ENCODE results near the gene DOP1B.
"Not testable (repeated sequence)": the region's sequence is repeated elsewhere in the genome, so short reads cannot be mapped to it uniquely, and the experiment has no call there.

Gene DOP1B, protein sequence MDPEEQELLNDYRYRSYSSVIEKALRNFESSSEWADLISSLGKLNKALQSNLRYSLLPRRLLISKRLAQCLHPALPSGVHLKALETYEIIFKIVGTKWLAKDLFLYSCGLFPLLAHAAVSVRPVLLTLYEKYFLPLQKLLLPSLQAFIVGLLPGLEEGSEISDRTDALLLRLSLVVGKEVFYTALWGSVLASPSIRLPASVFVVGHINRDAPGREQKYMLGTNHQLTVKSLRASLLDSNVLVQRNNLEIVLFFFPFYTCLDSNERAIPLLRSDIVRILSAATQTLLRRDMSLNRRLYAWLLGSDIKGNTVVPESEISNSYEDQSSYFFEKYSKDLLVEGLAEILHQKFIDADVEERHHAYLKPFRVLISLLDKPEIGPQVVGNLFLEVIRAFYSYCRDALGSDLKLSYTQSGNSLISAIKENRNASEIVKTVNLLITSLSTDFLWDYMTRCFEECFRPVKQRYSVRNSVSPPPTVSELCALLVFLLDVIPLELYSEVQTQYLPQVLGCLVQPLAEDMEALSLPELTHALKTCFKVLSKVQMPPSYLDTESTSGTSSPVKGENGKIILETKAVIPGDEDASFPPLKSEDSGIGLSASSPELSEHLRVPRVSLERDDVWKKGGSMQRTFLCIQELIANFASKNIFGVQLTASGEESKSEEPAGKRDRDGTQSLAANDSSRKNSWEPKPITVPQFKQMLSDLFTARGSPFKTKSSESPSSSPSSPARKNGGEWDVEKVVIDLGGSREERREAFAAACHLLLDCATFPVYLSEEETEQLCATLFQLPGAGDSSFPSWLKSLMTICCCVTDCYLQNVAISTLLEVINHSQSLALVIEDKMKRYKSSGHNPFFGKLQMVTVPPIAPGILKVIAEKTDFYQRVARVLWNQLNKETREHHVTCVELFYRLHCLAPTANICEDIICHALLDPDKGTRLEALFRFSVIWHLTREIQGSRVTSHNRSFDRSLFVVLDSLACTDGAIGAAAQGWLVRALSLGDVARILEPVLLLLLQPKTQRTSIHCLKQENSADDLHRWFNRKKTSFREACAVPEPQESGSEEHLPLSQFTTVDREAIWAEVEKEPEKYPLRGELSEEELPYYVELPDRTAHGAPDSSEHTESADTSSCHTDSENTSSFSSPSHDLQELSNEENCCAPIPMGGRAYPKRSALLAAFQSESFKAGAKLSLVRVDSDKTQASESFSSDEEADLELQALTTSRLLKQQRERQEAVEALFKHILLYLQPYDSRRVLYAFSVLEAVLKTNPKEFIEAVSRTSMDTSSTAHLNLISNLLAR (N-terminal part only)

DNA sequence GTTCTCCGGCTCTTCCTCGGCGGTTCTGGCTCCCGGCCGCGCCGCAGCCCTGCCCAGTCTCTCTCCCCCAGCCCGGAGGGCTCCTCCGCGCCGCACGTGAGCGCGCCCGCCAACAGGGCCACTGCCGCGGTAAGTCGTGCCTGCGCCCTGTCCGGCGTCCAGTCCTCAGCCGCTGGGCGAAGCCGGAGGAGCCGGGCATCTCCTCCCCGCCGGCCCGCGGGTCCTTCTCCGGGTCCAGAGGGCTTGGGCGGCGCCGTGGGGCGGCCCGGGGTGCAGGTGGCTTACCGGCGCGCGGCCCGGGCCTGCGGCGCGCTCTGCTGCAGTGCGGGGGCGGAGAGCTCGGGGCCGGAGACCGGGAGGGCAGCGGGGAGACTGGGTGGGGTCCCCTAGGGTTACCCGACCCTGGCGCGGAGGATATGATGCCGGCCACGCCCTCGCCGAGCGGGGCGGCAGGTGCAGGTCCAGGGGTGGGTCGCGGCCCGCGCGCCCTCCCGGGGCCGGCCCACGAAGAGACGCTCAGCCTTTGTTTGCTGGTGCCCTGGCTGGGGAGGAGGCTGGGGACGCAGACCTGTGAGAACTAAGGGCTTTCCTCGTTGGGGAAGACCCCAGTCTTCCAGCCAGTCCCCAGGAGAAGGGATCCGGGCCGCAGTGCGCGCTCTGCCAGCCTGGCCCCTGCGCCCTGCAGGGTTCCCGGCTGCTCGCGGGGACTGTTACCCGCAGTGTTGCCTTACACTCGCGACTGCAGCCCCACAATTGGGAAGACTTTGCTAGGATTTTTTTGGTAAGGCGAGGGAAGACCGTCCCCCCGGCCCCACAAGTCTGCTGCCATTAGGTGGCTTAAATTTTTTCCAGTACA lies at the start of gene DOP1B:
Gene DOP1B, plus strand, starts transcription at position 10 of the 856 bp plus-strand sequence. CDS start 7,910 bp downstream, outside the sequence.
- no peak for DNase-seq (ENCODE audit: low read depth in 2 of 2)

DNA sequence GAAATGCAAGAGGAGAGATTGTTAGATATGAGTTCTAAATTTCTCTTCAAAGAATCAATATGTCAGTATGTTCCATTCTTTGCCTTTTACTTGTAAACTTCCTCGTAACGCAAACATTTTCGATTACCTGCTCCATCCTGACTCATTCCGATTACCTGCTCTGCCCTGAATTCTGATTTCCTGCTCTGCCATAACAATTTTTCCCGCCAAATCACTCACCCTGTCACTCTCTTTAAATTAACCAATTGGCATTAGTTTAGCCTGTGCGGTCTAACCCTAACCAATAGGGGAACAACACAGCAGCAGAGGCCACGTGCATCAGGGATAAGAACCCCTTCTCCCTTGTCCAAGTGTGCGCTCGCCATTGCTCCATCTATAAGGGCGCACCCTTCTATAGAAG lies 46.8 kb upstream of the DOP1B start:
- no peak for DNase-seq (ENCODE audit: low read depth in 2 of 2)

DNA sequence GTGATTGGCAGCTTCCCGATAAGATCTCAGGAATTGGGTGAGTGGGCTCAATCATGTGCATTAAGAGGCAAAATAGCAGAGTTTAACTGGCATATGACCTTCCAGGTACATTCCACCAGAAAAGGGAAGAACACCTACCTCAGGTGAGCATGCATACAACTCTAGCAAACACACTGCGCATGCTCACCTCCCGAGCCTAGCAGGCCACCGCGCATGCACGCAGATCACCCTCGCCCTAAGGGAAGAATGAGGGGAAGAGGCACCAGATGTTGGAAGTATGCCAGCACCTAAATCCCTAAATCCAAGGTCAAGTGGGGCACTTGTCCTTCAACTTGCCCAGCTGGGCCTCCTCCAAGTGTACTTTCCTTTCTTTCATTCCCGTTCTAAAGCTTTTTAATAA lies 45.4 kb upstream of the DOP1B start:
- no peak for DNase-seq (ENCODE audit: low read depth in 2 of 2)

GRCh38 chr21:36113647-36114428 lies 42.8 kb upstream of the DOP1B start:
- DNase-seq (ENCODE audit: low read depth in 2 of 2), result peak in 1 of 2 donors; percentile 15

DNA sequence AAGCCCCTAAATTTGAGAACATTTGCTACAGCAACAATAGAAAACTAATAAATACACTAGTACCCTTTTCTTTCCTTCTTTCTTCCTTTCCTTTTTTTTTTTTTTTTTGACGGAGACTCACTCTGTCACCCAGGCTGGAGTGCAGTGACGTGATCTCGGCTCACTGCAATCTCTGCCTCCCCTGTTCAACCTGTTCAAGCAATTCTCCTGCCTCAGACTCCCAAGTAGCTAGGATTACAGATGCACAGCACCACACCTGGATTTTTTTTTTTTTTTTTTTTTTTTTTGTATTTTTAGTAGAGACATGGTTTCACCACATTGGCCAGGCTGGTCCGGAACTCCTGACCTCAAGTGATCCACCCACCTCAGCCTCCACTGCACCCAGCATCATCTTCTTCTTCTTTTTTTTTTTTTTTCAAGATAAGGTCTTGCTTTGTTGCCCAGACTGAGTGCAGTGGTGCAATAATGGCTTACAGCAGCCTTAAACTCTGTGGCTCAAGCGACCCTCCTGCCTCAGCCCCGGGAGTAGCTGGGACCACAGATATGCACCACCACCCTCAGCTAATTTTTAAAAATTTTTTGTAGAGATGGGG lies 41.4 kb upstream of the DOP1B start:
- no peak for DNase-seq (ENCODE audit: low read depth in 2 of 2)

DNA sequence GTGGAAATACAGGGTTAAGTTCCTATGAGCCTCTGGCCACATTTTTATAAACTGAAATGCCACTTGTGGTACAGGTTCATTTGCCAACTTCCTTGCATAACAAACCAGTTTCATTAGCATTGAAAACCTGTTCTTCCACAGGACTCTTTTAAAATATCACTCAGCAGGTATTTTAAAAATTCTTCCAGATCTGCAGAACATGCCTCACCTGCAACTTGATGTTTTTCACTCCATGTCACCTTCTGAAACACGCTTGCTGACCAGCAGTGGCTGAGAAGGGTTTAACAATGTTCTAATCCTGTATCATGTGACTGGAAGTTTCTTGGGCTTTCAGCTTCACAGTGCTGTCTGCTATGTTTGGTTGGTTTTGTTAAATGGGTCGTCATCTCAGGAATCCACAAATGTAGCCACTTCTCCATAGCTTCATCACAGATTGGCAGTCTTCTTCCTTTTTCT lies 39.3 kb upstream of the DOP1B start:
- DNase-seq (ENCODE audit: low read depth in 2 of 2), result no peak

GRCh38 chr21:36120304-36120888 lies 36.2 kb upstream of the DOP1B start:
- DNase-seq (ENCODE audit: low read depth in 2 of 2), result no peak

- DNase-seq (ENCODE audit: low read depth in 2 of 2), result no peak
Observed at GRCh38 chr21:36122977-36123376, 33.6 kb upstream of the DOP1B start.

DNA sequence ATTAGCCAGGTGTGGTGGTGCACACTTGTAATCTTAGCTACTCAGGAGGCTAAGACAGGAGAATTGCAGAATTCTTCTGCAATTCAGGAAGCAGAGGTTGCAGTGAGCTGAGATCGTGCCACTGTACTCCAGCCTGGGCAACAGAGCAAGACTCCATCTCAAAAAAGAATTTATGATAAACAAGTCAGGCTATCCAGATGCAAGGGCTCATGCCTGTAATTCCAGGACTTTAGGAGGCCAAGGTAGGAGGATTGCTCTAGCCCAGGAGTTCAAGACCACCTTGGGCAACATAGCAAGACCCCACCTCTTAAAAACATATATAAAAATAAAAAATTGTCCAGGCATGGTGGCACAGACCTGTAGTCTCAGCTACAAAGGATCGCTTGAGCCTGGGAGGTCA lies 32.2 kb upstream of the DOP1B start:
- DNase-seq (ENCODE audit: low read depth in 2 of 2), result no peak

DNA sequence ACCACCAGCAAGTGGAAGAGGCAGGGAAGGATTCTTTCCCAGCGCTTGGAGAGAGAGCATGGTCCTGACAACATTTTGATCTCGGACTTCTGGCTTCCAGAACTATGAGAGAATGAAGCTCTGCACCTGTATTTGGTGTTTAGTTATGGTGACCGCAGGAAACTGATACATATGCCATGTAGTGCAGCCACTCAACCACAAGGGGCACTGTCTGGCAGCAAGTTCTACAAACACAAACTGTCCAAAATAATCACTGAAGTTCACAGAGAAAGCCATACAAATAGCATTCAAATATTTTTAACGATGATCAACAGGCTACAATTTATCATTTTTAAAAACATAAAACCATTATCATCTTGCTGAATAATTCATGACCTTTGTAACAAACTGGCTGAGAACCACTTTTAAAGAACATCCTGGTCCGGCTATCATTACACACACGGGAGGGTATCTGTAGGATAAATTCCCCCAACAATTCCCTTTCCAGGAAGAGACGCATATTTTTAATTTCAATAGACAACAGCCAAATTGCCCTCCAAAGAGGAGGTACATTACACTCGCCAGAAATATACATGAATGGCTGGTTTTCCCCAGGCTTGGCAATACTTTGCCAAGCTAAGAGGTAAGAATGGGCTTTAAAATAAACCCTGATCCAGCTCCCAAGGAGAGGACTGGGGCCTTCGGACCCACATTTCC lies 31.0 kb upstream of the DOP1B start:
- DNase-seq (ENCODE audit: low read depth in 2 of 2), result peak in 1 of 2 donors; percentile 18

DNA sequence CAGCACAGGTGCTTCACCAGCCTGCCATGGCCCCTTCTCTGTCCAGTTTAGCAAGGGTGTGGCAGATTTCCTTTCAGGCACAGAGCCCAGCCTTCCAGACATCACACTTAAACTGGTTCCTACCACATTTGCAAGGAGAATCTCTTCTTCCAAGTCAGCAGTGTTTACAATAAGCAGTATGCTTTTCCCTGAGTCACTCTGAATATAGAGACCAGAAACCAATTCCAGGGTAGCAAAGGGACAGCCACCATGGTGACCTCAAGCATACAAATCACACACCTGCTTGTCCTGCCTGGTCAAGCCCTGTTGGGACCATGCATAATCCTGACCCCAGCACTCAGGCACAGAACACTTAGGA lies 30.4 kb upstream of the DOP1B start:
- DNase-seq (ENCODE audit: low read depth in 2 of 2), result no peak

DNA sequence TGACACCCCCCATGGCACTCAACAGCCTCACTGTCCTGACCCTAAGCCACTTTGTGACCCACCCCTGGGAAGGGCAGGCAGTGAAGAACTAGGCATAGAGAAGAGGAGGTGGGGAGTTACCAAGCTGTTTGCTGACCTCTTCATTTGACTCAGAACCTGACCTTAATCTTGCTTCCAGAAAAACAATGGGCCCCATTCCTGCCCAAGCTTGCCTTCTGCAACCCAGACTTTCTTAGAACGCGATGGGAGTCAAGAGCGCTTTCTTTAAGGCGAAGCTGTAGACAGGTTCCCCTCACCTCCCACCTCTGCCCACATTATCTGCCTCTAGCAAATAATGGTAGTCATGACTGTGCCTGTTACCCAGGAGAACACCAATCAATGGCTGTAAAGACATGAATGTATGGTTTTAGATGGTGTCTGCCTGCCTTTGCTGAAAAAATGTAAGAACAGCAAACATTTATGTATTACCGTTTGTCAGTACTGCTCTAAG lies 30.0 kb upstream of the DOP1B start:
- DNase-seq (ENCODE audit: low read depth in 2 of 2), result no peak

DNA sequence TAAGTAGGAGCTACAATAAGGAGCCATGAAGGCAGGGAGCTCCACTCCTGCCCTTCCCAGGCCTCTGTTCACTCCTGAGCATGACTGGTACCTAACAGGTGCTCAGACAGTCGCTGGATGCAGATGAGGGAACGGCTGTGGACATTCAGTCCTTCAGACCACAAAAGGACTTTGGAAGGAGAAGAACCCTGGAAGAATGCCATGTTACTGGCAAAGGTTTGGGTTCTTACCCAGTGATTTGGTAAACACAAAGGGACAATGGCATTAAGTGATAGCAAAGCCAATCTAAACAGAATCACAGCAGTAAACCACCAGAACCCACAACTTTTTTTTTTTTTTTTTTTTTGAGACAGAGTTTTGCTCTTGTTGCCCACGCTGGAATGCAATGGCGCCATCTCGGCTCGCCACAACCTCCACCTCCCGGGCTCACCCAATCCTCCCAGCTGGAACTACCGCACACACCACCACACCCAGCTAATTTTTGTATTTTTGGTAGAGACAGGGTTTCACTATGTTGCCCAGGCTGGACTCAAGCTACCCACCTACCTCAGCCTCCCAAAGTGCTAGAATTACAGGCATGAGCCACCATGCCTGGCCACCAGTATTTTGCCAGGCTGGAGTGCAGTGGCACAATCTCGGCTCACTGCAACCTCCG lies 29.2 kb upstream of the DOP1B start:
- DNase-seq (ENCODE audit: low read depth in 2 of 2), result no peak

- no peak for DNase-seq (ENCODE audit: low read depth in 2 of 2)
Observed at GRCh38 chr21:36127977-36128376, 28.6 kb upstream of the DOP1B start.

DNA sequence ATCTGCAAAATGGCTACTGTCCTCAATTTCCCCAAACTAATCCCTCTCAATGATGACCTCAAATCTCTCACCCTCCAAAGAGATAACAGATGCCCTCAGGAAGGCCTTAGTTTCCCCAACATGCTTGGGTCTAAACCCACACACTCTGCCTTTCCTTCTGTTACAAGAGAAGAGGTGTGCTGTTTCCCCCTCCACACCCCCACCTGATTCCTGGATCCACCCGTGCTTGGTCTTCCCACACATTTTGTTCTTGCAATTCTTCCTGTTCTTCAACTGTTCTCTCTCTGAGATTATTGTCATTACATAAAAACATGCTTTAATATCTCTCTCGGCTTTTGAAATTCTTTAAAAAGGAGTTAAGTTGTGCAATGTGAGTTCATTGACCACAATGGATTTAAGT lies 27.4 kb upstream of the DOP1B start:
- DNase-seq (ENCODE audit: low read depth in 2 of 2), result no peak

- not testable (repeated sequence) for DNase-seq (ENCODE audit: low read depth in 2 of 2)
Observed at GRCh38 chr21:36130414-36130762, 26.2 kb upstream of the DOP1B start.

GRCh38 chr21:36130839-36131238 lies 25.8 kb upstream of the DOP1B start:
- not testable (repeated sequence) for DNase-seq (ENCODE audit: low read depth in 2 of 2)

GRCh38 chr21:36132696-36133095 lies 23.9 kb upstream of the DOP1B start:
- DNase-seq (ENCODE audit: low read depth in 2 of 2), result no peak

All from stimulated activated CD8-positive, alpha-beta memory T cell treated with anti-CD3 and anti-CD28 coated beads, Interleukin-7, amount 100 ng/mL, for 1 hour (primary cell).